K562 (cell line): ENCODE measurements around the gene DBI. TPM values are rescaled to one million over a fixed set of nuclear protein-coding genes. Genes with fewer than 3 reads are reported as not detected.

Source experiments
- ATAC-seq: fragments of 200-7000 bp; cut with Tn5 transposase; 3 replicates; pipeline ENCODE4 v1.9.1; 2020; ENCODE audit warnings: moderate library complexity
- BruUV-seq: library from RNA; stranded (reverse); fragments of 400-500 nt; replicated peaks from 2 replicates; lab custom pipeline; 2021; lab: Mats Ljungman, UMichigan
- CTCF ChIA-PET: fragments of 300-600 bp; formaldehyde crosslinking; extraction: SDS; loops from one replicate; lab custom pipeline; 2021; ENCODE audit warnings: low intra/inter-chr PET ratio; lab: Yijun Ruan, JAX
- POLR2A ChIA-PET: fragments of 300-600, 350-650 bp; sonication (Branson Sonifier 250); formaldehyde crosslinking; extraction: SDS; loops from one replicate; lab custom pipeline; 2021; ENCODE audit warnings: antibody characterized with exemption, inconsistent platforms; lab: Yijun Ruan, JAX
- DNase-seq, 4 experiments: peaks; one replicate each; pipeline versions ENCODE4 v3.0.0 to v3.0.0-alpha.2; 2011 to 2018; ENCODE audit warnings: low spot score in 3 of 4, mixed read lengths in 3 of 4; ENCODE audit errors: extremely low read depth in 1 of 4
- FAIRE-seq: peaks from 2 replicates; lab custom pipeline; 2011; peaks lifted over from hg19 to GRCh38; lab: Jason Lieb, UNC
- H2AFZ ChIP-seq: 2 replicates; pipeline ENCODE4 v1.6.0; 2011; ENCODE audit warnings: low read depth, low read length, control low read depth, inconsistent platforms
- H3K27ac ChIP-seq: fragments of 200-600 bp; 3 replicates; pipeline ENCODE4 v1.8.0; 2011; ENCODE audit warnings: low read depth, mild to moderate bottlenecking, control low read depth, inconsistent platforms, low read length, moderate library complexity, mixed read lengths; ENCODE audit errors: extremely low read depth
- H3K27me3 ChIP-seq, 2 experiments: fragments of 300-600 bp in 1 of 2; 2 replicates in 1 of 2; 3 replicates in 1 of 2; pipeline versions ENCODE4 v1.6.0 to v1.8.0; 2011; ENCODE audit warnings: inconsistent platforms in 2 of 2, low read length in 2 of 2, mild to moderate bottlenecking in 1 of 2, mixed read lengths in 1 of 2, moderate library complexity in 1 of 2; ENCODE audit not compliant: control insufficient read depth in 2 of 2, insufficient read depth in 2 of 2
- H3K36me3 ChIP-seq: fragments of 300-600 bp; 3 replicates; pipeline ENCODE4 v1.8.0; 2011; ENCODE audit warnings: mild to moderate bottlenecking, low read length, inconsistent platforms; ENCODE audit not compliant: control insufficient read depth, insufficient read depth
- H3K4me1 ChIP-seq, 2 experiments: fragments of 200-600 bp in 1 of 2; replicated peaks in 1 of 2; 2 replicates in 1 of 2; 3 replicates in 1 of 2; pipeline versions ENCODE4 v1.5.1 to v1.8.0; 2011; ENCODE audit warnings: inconsistent platforms in 2 of 2, low read length in 2 of 2, mild to moderate bottlenecking in 1 of 2, mixed read lengths in 1 of 2, moderate library complexity in 1 of 2; ENCODE audit not compliant: control insufficient read depth in 2 of 2, insufficient read depth in 2 of 2
- H3K4me2 ChIP-seq: 2 replicates; pipeline ENCODE4 v1.6.1; 2011; ENCODE audit warnings: low read length, control low read depth, inconsistent platforms, mixed read lengths; ENCODE audit not compliant: insufficient read depth
- H3K4me3 ChIP-seq: fragments of 200-600 bp; sonication (generic), shearing (Covaris generic); 2 replicates; pipeline ENCODE4 v1.5.1; 2016; ENCODE audit warnings: control low read depth, inconsistent platforms
- H3K79me2 ChIP-seq: fragments of 200-600 bp; 3 replicates; pipeline ENCODE4 v1.8.0; 2011; ENCODE audit warnings: low read length, inconsistent platforms; ENCODE audit not compliant: control insufficient read depth, insufficient read depth
- H3K9ac ChIP-seq, 2 experiments: 2 replicates each; pipeline versions ENCODE4 v1.6.0 to v1.6.1; 2011; ENCODE audit warnings: low read depth in 2 of 2, low read length in 2 of 2, control low read depth in 1 of 2, inconsistent platforms in 1 of 2, mild to moderate bottlenecking in 1 of 2, mixed read lengths in 1 of 2; ENCODE audit not compliant: insufficient read depth in 1 of 2
- H3K9me1 ChIP-seq: one replicate; pipeline ENCODE4 v1.6.0; 2011; ENCODE audit warnings: inconsistent platforms, mild to moderate bottlenecking, low read length, moderate library complexity; ENCODE audit not compliant: control insufficient read depth, insufficient read depth
- H3K9me3 ChIP-seq: replicated peaks from 2 replicates; pipeline ENCODE4 v1.5.1; 2011; ENCODE audit warnings: low read depth, low read length, inconsistent platforms; ENCODE audit not compliant: control insufficient read depth, insufficient read depth
- H4K20me1 ChIP-seq: replicated peaks from 2 replicates; pipeline ENCODE4 v1.6.1; 2011; ENCODE audit warnings: low read length, inconsistent platforms, mixed read lengths; ENCODE audit not compliant: control insufficient read depth, insufficient read depth
- ADNP ChIP-seq: fragments of 200-800 bp; sonication (Bioruptor generic); IDR thresholded peaks from 2 replicates; pipeline ENCODE4 v1.6.1; 2016; ENCODE audit warnings: missing genetic modification characterization, missing compliant biosample characterization
- CBFB ChIP-seq: sonication (generic); formaldehyde crosslinking; IDR thresholded peaks from 2 replicates; pipeline ENCODE4 v1.4.0; 2020; ENCODE audit warnings: mild to moderate bottlenecking, missing genetic modification reagents
- E2F3 ChIP-seq: fragments of 250-450 bp; sonication (Bioruptor Pico); IDR thresholded peaks from 2 replicates; pipeline ENCODE4 v1.4.0; 2020; ENCODE audit warnings: mild to moderate bottlenecking
- ETV6 ChIP-seq, 3 experiments: fragments of 150-350 bp in 1 of 3; sonication (generic) in 1 of 3; formaldehyde crosslinking in 1 of 3; IDR thresholded peaks; 2 replicates each; pipeline versions ENCODE4 v1.6.1 to v1.8.0; 2014 to 2022; ENCODE audit warnings: borderline replicate concordance in 2 of 3, low read depth in 2 of 3, antibody characterized with exemption in 1 of 3, low read length in 1 of 3, mild to moderate bottlenecking in 1 of 3, missing genetic modification reagents in 1 of 3
- GTF2A2 ChIP-seq: IDR thresholded peaks from 2 replicates; pipeline ENCODE4 v1.6.1; 2016; ENCODE audit warnings: mild to moderate bottlenecking, missing genetic modification characterization, missing compliant biosample characterization
- NFYB ChIP-seq: IDR thresholded peaks from 2 replicates; pipeline ENCODE4 v1.6.1; 2011; ENCODE audit warnings: mild to moderate bottlenecking, moderate library complexity; ENCODE audit not compliant: insufficient read length; ENCODE audit errors: extremely low read depth
- POLR2G ChIP-seq: fragments of 200-400 bp; formaldehyde crosslinking; IDR thresholded peaks from 2 replicates; pipeline ENCODE4 v1.6.1; 2017; ENCODE audit warnings: low read depth, mild to moderate bottlenecking, antibody characterized with exemption, low read length, moderate library complexity
- RAD21 ChIP-seq, 2 experiments: fragments of 250-450 bp in 1 of 2; fragments of 450-650 bp in 1 of 2; sonication (Bioruptor Pico) in 1 of 2; formaldehyde crosslinking in 1 of 2; IDR thresholded peaks in 1 of 2; conservative IDR thresholded peaks in 1 of 2; 2 replicates each; pipeline versions ENCODE4 v1.4.0 to v1.8.0; 2020 to 2022; ENCODE audit warnings: mild to moderate bottlenecking in 2 of 2, moderate library complexity in 1 of 2
- RBM17 ChIP-seq: fragments of 200-400 bp; formaldehyde crosslinking; IDR thresholded peaks from 2 replicates; pipeline ENCODE4 v1.6.1; 2017; ENCODE audit warnings: low read depth, mild to moderate bottlenecking, low read length, borderline replicate concordance
- TEAD4 ChIP-seq, 2 experiments: sonication (generic) in 1 of 2; formaldehyde crosslinking in 1 of 2; IDR thresholded peaks; 2 replicates each; pipeline versions ENCODE4 v1.6.1 to v1.8.0; 2012 to 2022; ENCODE audit warnings: borderline replicate concordance in 1 of 2, inconsistent platforms in 1 of 2, low read length in 1 of 2, mild to moderate bottlenecking in 1 of 2, missing genetic modification reagents in 1 of 2
- ZNF239 ChIP-seq: fragments of 250-450 bp; sonication (Bioruptor Pico); IDR thresholded peaks from 2 replicates; pipeline ENCODE4 v1.4.0; 2020; ENCODE audit warnings: mild to moderate bottlenecking
- WGBS: fragments of 100-300 bp; shearing (Covaris generic); methylation state at CpG from one replicate; pipeline ENCODE4 v1.1.6; 2016; ENCODE audit warnings: low coverage, mixed read lengths; ENCODE audit not compliant: insufficient coverage; ENCODE audit errors: missing lambda C conversion rate; 5-methylcytosine and 5-hydroxymethylcytosine counted together
- in situ Hi-C: fragments of 300-500 bp; cut with MboI; formaldehyde crosslinking; loops from 4 replicates; pipeline ENCODE4 v1.15.0; 2018; ENCODE audit warnings: inconsistent platforms, mixed read lengths
- intact Hi-C: fragments of 100-400 bp; cut with micrococcal nuclease; formaldehyde crosslinking; loops from 2 replicates; pipeline ENCODE4 v1.14.2; 2022
- polyA plus RNA-seq, 8 experiments: library from polyadenylated mRNA; depleted of rRNA in 4 of 8; stranded (reverse) in 5 of 8; unstranded in 3 of 8; fragments of >200 nt; fragmentation: Nextera tagmentation in 2 of 8; fragmentation: Illumina TruSeq in 1 of 8; extraction: Ambion mirVana in 2 of 8; extraction: Trizol in 1 of 8; gene quantifications; 2 replicates each; pipeline versions ENCODE4 v1.2.1 to v1.2.3, GENCODE V29; 2011 to 2014; ENCODE audit warnings: inconsistent platforms in 1 of 8, missing spikeins in 1 of 8
- total RNA-seq, 7 experiments: library from RNA; depleted of rRNA in 6 of 7; stranded (reverse); fragments of >200 nt in 6 of 7; fragmentation: Illumina TruSeq in 2 of 7; extraction: Trizol in 2 of 7; gene quantifications; 2 replicates each; pipeline versions ENCODE4 v1.2.1 to v1.2.3, GENCODE V29; 2011 to 2021; ENCODE audit warnings: low replicate concordance in 1 of 7
- TF ChIP-seq, protein P1 (sequence below), 2 experiments: fragments of 450-650 bp in 1 of 2; sonication (generic) in 1 of 2; formaldehyde crosslinking in 1 of 2; IDR thresholded peaks; 2 replicates each; pipeline versions ENCODE4 v1.7.1 to v1.9.0; 2016 to 2022; ENCODE audit warnings: inconsistent platforms in 1 of 2, mild to moderate bottlenecking in 1 of 2, missing genetic modification reagents in 1 of 2

Gene DBI
- total and polyA plus RNA-seq, 9 of the 15 experiments (the other 6 are each of a cell fraction or from before 2014, with no cell fraction given): 55.8 to 443 (median 194) TPM

DNA sequence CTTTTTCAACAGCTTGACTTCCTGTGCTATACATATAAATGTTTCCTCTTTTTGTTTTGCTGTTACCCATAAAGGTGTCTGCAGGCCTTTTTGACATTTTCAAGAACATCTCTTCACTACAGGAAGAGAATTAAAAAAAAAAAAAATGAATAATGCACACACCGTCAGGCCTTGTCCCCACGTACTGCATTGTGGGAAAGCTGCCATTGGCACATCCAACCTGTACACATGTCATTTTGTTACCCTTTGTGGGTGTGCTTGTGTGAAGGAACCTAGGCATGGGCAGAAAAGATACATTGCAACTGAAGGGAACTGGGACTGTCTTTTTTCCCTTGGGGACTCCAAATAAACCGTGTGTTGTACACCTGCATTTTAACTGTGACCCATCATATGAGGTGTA is 48.1 kb downstream of the DBI start:
- FAIRE-seq (no peak), DNase-seq (no peak), ATAC-seq (no peak)
- no peaks in the 10 kb centered on the region for H4K20me1 ChIP-seq
- H3K9ac ChIP-seq: no peak overlapping the region
- H3K27me3 ChIP-seq: peaks cover 4 to 9% of the 10 kb centered on the region in 2 experiments; a peak in 3 of 5 replicates
- H3K27ac ChIP-seq: no peak overlapping the region
- intact Hi-C loops: loop anchor here (5.0 kb wide), 1 partner anchor 32 kb away; no protein-coding TSS in a partner anchor
- BruUV-seq: no TSS peak
- no peaks in the 10 kb centered on the region for H3K9me3 ChIP-seq
- H2AFZ ChIP-seq: no peak overlapping the region
- no peak overlapping the region for H3K4me2 ChIP-seq
- ChIA-PET POLR2A (no interaction called here), CTCF (no interaction called here)
- in situ Hi-C loops: loop anchor here (5.0 kb wide), 1 partner anchor 52 kb away; no protein-coding TSS in a partner anchor
- no peak overlapping the region for H3K4me3 ChIP-seq
- H3K4me1 ChIP-seq: no peaks in the 10 kb centered on the region
- no peaks in the 10 kb centered on the region for H3K9me1 ChIP-seq
- WGBS: 0% methylated on average over 3 of the region's 3 CpGs
- H3K79me2 ChIP-seq: no peaks in the 10 kb centered on the region
- no peaks in the 10 kb centered on the region for H3K36me3 ChIP-seq
- no peak for TF ChIP-seq NFYB
- TF ChIP-seq E2F3 (CRISPR knock-in tag): no peak
- no peak for TF ChIP-seq GTF2A2
- no peak for TF ChIP-seq ETV6 (IDR thresholded peaks at IDR 0.05; ENCODE audit: borderline replicate concordance in 1 of 2, low read depth in 2 of 2, low read length in 1 of 2)
- TF ChIP-seq ETV6 (CRISPR knock-in tag; IDR thresholded peaks at IDR 0.05; ENCODE audit: borderline replicate concordance): no peak
- TF ChIP-seq, protein P1, sequence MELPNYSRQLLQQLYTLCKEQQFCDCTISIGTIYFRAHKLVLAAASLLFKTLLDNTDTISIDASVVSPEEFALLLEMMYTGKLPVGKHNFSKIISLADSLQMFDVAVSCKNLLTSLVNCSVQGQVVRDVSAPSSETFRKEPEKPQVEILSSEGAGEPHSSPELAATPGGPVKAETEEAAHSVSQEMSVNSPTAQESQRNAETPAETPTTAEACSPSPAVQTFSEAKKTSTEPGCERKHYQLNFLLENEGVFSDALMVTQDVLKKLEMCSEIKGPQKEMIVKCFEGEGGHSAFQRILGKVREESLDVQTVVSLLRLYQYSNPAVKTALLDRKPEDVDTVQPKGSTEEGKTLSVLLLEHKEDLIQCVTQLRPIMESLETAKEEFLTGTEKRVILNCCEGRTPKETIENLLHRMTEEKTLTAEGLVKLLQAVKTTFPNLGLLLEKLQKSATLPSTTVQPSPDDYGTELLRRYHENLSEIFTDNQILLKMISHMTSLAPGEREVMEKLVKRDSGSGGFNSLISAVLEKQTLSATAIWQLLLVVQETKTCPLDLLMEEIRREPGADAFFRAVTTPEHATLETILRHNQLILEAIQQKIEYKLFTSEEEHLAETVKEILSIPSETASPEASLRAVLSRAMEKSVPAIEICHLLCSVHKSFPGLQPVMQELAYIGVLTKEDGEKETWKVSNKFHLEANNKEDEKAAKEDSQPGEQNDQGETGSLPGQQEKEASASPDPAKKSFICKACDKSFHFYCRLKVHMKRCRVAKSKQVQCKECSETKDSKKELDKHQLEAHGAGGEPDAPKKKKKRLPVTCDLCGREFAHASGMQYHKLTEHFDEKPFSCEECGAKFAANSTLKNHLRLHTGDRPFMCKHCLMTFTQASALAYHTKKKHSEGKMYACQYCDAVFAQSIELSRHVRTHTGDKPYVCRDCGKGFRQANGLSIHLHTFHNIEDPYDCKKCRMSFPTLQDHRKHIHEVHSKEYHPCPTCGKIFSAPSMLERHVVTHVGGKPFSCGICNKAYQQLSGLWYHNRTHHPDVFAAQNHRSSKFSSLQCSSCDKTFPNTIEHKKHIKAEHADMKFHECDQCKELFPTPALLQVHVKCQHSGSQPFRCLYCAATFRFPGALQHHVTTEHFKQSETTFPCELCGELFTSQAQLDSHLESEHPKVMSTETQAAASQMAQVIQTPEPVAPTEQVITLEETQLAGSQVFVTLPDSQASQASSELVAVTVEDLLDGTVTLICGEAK (IDR thresholded peaks at IDR 0.05): no peak
- TF ChIP-seq, protein P1 (CRISPR knock-in tag; IDR thresholded peaks at IDR 0.05): no peak
- no peak for TF ChIP-seq ADNP (tag)
- no peak for TF ChIP-seq TEAD4 (IDR thresholded peaks at IDR 0.05; ENCODE audit: low read length)
- TF ChIP-seq TEAD4 (CRISPR knock-in tag; IDR thresholded peaks at IDR 0.05; ENCODE audit: borderline replicate concordance): no peak
- no peak for TF ChIP-seq RBM17
- no peak for TF ChIP-seq RAD21 (CRISPR knock-in tag; conservative IDR thresholded peaks at IDR 0.05 in 1 of 2, IDR thresholded peaks at IDR 0.05 in 1 of 2)
- TF ChIP-seq POLR2G: no peak
- TF ChIP-seq CBFB (CRISPR knock-in tag): no peak
- TF ChIP-seq ZNF239 (CRISPR knock-in tag): no peak
